HepG2 (cell line): ENCODE data around the gene ZNF121. TPM values are rescaled to one million over a fixed set of nuclear protein-coding genes. Genes with fewer than 3 reads are reported as not detected.

Source experiments
- AGO2 ChIP-seq: fragments of 200-400 bp; formaldehyde crosslinking; optimal IDR thresholded peaks from 2 replicates; pipeline ENCODE3; 2017; ENCODE audit warnings: mild to moderate bottlenecking, low read depth, low read length, moderate library complexity
- ATF2 ChIP-seq: sonication (generic); formaldehyde crosslinking; IDR thresholded peaks from 2 replicates; pipeline ENCODE4 v1.4.0; 2020; ENCODE audit warnings: missing genetic modification reagents
- CREB3 ChIP-seq: sonication (generic); formaldehyde crosslinking; IDR thresholded peaks from 2 replicates; pipeline ENCODE4 v1.5.0; 2020; ENCODE audit warnings: missing genetic modification reagents
- FOXO4 ChIP-seq: sonication (generic); formaldehyde crosslinking; conservative IDR thresholded peaks from 2 replicates; pipeline ENCODE4 v1.8.1; 2023; ENCODE audit warnings: missing genetic modification reagents
- HES4 ChIP-seq: sonication (generic); formaldehyde crosslinking; IDR thresholded peaks from 2 replicates; pipeline ENCODE4 v1.9.0; 2021; ENCODE audit warnings: mild to moderate bottlenecking, missing genetic modification reagents, borderline replicate concordance
- HNRNPLL ChIP-seq: fragments of 200-400 bp; formaldehyde crosslinking; IDR thresholded peaks from 2 replicates; pipeline ENCODE4 v1.6.1; 2017; ENCODE audit warnings: mild to moderate bottlenecking, low read depth, low read length; ENCODE audit not compliant: poor library complexity, severe bottlenecking
- MNT ChIP-seq: fragments of 450-650 bp; IDR thresholded peaks from 2 replicates; pipeline ENCODE4 v1.6.1; 2016
- NR2F6 ChIP-seq, 2 experiments: IDR thresholded peaks; 2 replicates each; pipeline ENCODE4 v1.6.1; 2016; ENCODE audit warnings: antibody characterized with exemption in 1 of 2, mild to moderate bottlenecking in 1 of 2
- RARA ChIP-seq: IDR thresholded peaks from 2 replicates; pipeline ENCODE4 v1.6.1; 2016; ENCODE audit warnings: missing genetic modification reagents, missing compliant biosample characterization
- REXO4 ChIP-seq: sonication (generic); formaldehyde crosslinking; IDR thresholded peaks from 2 replicates; pipeline ENCODE4 v1.8.0; 2022; ENCODE audit warnings: missing genetic modification reagents, mild to moderate bottlenecking, borderline replicate concordance
- RFX3 ChIP-seq: IDR thresholded peaks from 2 replicates; pipeline ENCODE4 v1.6.1; 2016; ENCODE audit warnings: missing biosample characterization, missing genetic modification reagents
- RXRA ChIP-seq: sonication (generic); formaldehyde crosslinking; IDR thresholded peaks from 2 replicates; pipeline ENCODE4 v1.5.1; 2020; ENCODE audit warnings: missing genetic modification reagents
- SP140L ChIP-seq: sonication (generic); formaldehyde crosslinking; IDR thresholded peaks from 2 replicates; pipeline ENCODE4 v1.4.0; 2020; ENCODE audit warnings: missing genetic modification reagents, borderline replicate concordance
- ZFP82 ChIP-seq: sonication (generic); formaldehyde crosslinking; IDR thresholded peaks from 2 replicates; pipeline ENCODE4 v1.5.1; 2020; ENCODE audit warnings: mild to moderate bottlenecking, missing genetic modification reagents, borderline replicate concordance
- ZNF124 ChIP-seq: sonication (generic); formaldehyde crosslinking; IDR thresholded peaks from 2 replicates; pipeline ENCODE4 v1.4.0; 2020; ENCODE audit warnings: missing genetic modification reagents
- ZNF18 ChIP-seq: sonication (generic); formaldehyde crosslinking; IDR thresholded peaks from 2 replicates; pipeline ENCODE4 v1.8.0; 2022; ENCODE audit warnings: mild to moderate bottlenecking, missing genetic modification reagents; ENCODE audit not compliant: insufficient replicate concordance
- ZNF230 ChIP-seq: sonication (generic); formaldehyde crosslinking; IDR thresholded peaks from 2 replicates; pipeline ENCODE4 v1.4.0; 2020; ENCODE audit warnings: mild to moderate bottlenecking, missing genetic modification reagents
- ZNF331 ChIP-seq: sonication (generic); formaldehyde crosslinking; IDR thresholded peaks from 2 replicates; pipeline ENCODE4 v1.4.0; 2020; ENCODE audit warnings: missing genetic modification reagents
- ZNF33A ChIP-seq: sonication (generic); formaldehyde crosslinking; IDR thresholded peaks from 2 replicates; pipeline ENCODE4 v1.5.1; 2020; ENCODE audit warnings: missing genetic modification reagents, mild to moderate bottlenecking, moderate library complexity, borderline replicate concordance
- ZNF431 ChIP-seq: sonication (generic); formaldehyde crosslinking; IDR thresholded peaks from 2 replicates; pipeline ENCODE4 v1.9.0; 2022; ENCODE audit warnings: missing genetic modification reagents, low read depth, mild to moderate bottlenecking, borderline replicate concordance
- ZNF451 ChIP-seq: sonication (generic); formaldehyde crosslinking; IDR thresholded peaks from 2 replicates; pipeline ENCODE4 v1.5.0; 2020; ENCODE audit warnings: mild to moderate bottlenecking, missing genetic modification reagents
- ZNF605 ChIP-seq: sonication (generic); formaldehyde crosslinking; IDR thresholded peaks from 2 replicates; pipeline ENCODE4 v1.8.0; 2022; ENCODE audit warnings: mild to moderate bottlenecking, missing genetic modification reagents
- polyA plus RNA-seq, 8 experiments: library from polyadenylated mRNA; depleted of rRNA in 3 of 8; stranded (reverse) in 7 of 8; unstranded in 1 of 8; fragments of >200 nt; fragmentation: Illumina TruSeq in 4 of 8; extraction: Trizol in 4 of 8; gene quantifications; 2 replicates each; pipeline versions ENCODE4 v1.2.1 to v1.2.3, GENCODE V29; 2011 to 2016; ENCODE audit warnings: low read depth in 4 of 8, missing spikeins in 1 of 8, mixed read lengths in 1 of 8; ENCODE audit not compliant: insufficient read depth in 1 of 8
- total RNA-seq, 5 experiments: library from RNA; depleted of rRNA; stranded (reverse); fragments of >200 nt; fragmentation: Illumina TruSeq; extraction: Trizol; gene quantifications; 2 replicates each; pipeline ENCODE4 v1.2.3, GENCODE V29; 2016; ENCODE audit warnings: low read depth in 1 of 5

The ZNF121 gene
- total and polyA plus RNA-seq, 2 of the 13 experiments (the other 11 are each of a cell fraction or from before 2014, with no cell fraction given): 7.8 to 56.3 TPM

GRCh38 chr19:9584073-9584833, at the start of gene ZNF121 (continued):
- TF ChIP-seq MNT (no peak; the same call in 1 of the 2 replicates), REXO4 (CRISPR knock-in tag) (no peak), NR2F6 (IDR thresholded peaks at IDR 0.05) (no peak), NR2F6 (CRISPR knock-in tag; IDR thresholded peaks at IDR 0.05) (peak; percentile 21; the same call in 1 of the 2 replicates), RARA (CRISPR knock-in tag) (peak; percentile 51; the same call in 1 of the 2 replicates), ZNF230 (CRISPR knock-in tag) (0 out of 2 replicates have a peak, but pooled peaks have one; percentile 32), ATF2 (CRISPR knock-in tag) (peak; percentile 96), ZFP82 (CRISPR knock-in tag) (peak; percentile 91), ZNF124 (0 out of 2 replicates have a peak, but pooled peaks have one; percentile 22), HNRNPLL (peak; percentile 66), ZNF33A (0 out of 2 replicates have a peak, but pooled peaks have one; percentile 23), CREB3 (CRISPR knock-in tag) (peak; percentile 90), FOXO4 (0 out of 2 replicates have a peak, but pooled peaks have one; percentile 83), RFX3 (CRISPR knock-in tag) (no peak), HES4 (peak; percentile 68), ZNF605 (CRISPR knock-in tag) (peak; percentile 88), RXRA (CRISPR knock-in tag) (peak; percentile 48; the same call in 1 of the 2 replicates), ZNF331 (peak; percentile 79), ZNF431 (CRISPR knock-in tag) (peak; percentile 76; the same call in 1 of the 2 replicates), AGO2 (peak; percentile 57), SP140L (CRISPR knock-in tag) (no peak), ZNF451 (0 out of 2 replicates have a peak, but pooled peaks have one; percentile 69), ZNF18 (CRISPR knock-in tag) (peak; percentile 93)
